SU-DHL-6 (cell line): ENCODE results near the gene ADAMTS7.
"Not testable (repeated sequence)": the region's sequence is repeated elsewhere in the genome, so short reads cannot be mapped to it uniquely, and the experiment has no call there.

ENCODE experiments used
- H2AFZ ChIP-seq: fragments of 200-600 bp; sonication (generic); 2 replicates; pipeline ENCODE4 v1.6.1; 2014; ENCODE audit warnings: low read depth, mild to moderate bottlenecking, moderate library complexity, mixed read lengths, antibody characterized with exemption, low read length; ENCODE audit not compliant: severe bottlenecking
- H3F3A ChIP-seq: fragments of 200-600 bp; shearing (Covaris generic); 2 replicates; pipeline ENCODE4 v1.6.0; 2016; ENCODE audit warnings: antibody characterized with exemption, mild to moderate bottlenecking; ENCODE audit not compliant: insufficient read depth
- H3K27ac ChIP-seq: fragments of 200-600 bp; sonication (generic); 2 replicates; pipeline ENCODE4 v1.5.1; 2016; ENCODE audit warnings: low read depth, mild to moderate bottlenecking, low read length, moderate library complexity, mixed read lengths
- H3K27me3 ChIP-seq: fragments of 200-600 bp; sonication (generic), shearing (Covaris generic); 2 replicates; pipeline ENCODE4 v1.6.0; 2014; ENCODE audit warnings: mild to moderate bottlenecking, low read length
- H3K36me3 ChIP-seq: fragments of 200-600 bp; sonication (generic); 2 replicates; pipeline ENCODE4 v1.6.1; 2014; ENCODE audit warnings: mild to moderate bottlenecking, low read length, mixed read lengths
- H3K4me2 ChIP-seq: fragments of 300-600, 200-600 bp; shearing (Covaris generic), sonication (generic); 2 replicates; pipeline ENCODE4 v1.6.0; 2014; ENCODE audit warnings: low read length, low read depth, mild to moderate bottlenecking; ENCODE audit not compliant: poor library complexity, severe bottlenecking
- H3K4me3 ChIP-seq: fragments of 200-600 bp; sonication (generic); 2 replicates; pipeline ENCODE4 v1.5.1; 2014; ENCODE audit warnings: antibody characterized with exemption, low read length, mild to moderate bottlenecking, mixed read lengths; ENCODE audit not compliant: insufficient read depth, poor library complexity, severe bottlenecking
- H3K79me2 ChIP-seq: fragments of 200-600 bp; sonication (generic); 2 replicates; pipeline ENCODE4 v1.6.1; 2014; ENCODE audit warnings: mild to moderate bottlenecking, low read length, moderate library complexity; ENCODE audit not compliant: insufficient read depth
- H3K9ac ChIP-seq: fragments of 200-600 bp; sonication (generic); 2 replicates; pipeline ENCODE4 v1.7.0; 2014; ENCODE audit warnings: mild to moderate bottlenecking, low read length
- H3K9me2 ChIP-seq: fragments of 200-600 bp; sonication (generic); replicated peaks from 2 replicates; pipeline ENCODE4 v1.6.1; 2014; ENCODE audit warnings: low read length; ENCODE audit not compliant: insufficient read depth
- H3K9me3 ChIP-seq: fragments of 200-600 bp; sonication (generic); 2 replicates; pipeline ENCODE4 v1.6.1; 2014; ENCODE audit warnings: low read length, mixed read lengths; ENCODE audit not compliant: insufficient read depth
- H4K20me1 ChIP-seq: fragments of 200-600 bp; sonication (generic); 2 replicates; pipeline ENCODE4 v1.6.1; 2014; ENCODE audit warnings: low read depth, mild to moderate bottlenecking, antibody characterized with exemption, low read length, moderate library complexity, mixed read lengths
- CTCF ChIP-seq: fragments of 200-600 bp; sonication (generic); IDR thresholded peaks from one replicate; pipeline ENCODE4 v1.5.1; 2017; ENCODE audit warnings: antibody characterized with exemption, mild to moderate bottlenecking, low read length, moderate library complexity; ENCODE audit not compliant: insufficient read depth, poor library complexity, severe bottlenecking
- EZH2phosphoT487 ChIP-seq: fragments of 200-600 bp; sonication (generic), shearing (Covaris generic); conservative IDR thresholded peaks from 2 replicates; pipeline ENCODE4 v1.6.1; 2018; ENCODE audit warnings: mild to moderate bottlenecking, antibody characterized with exemption, low read length, moderate library complexity, mixed read lengths

ADAMTS7 gene

GRCh38 chr15:78796510-78796909 lies 14.8 kb downstream of the ADAMTS7 start:
- Histone ChIP-seq H3K79me2 (no peaks in the 10 kb centered on the region), H3K4me3 (no peak overlapping the region), H2AFZ (no peak overlapping the region), H3F3A (no peaks in the 10 kb centered on the region), H4K20me1 (no peaks in the 10 kb centered on the region), H3K9ac (no peak overlapping the region), H3K9me3 (no peaks in the 10 kb centered on the region), H3K36me3 (no peaks in the 10 kb centered on the region), H3K27ac (no peak overlapping the region), H3K4me2 (no peak overlapping the region), H3K9me2 (no peaks in the 10 kb centered on the region), H3K27me3 (no peaks in the 10 kb centered on the region)
- TF ChIP-seq EZH2phosphoT487: no peak

- Histone ChIP-seq H3K27ac (no peak overlapping the region), H3K9ac (no peak overlapping the region), H3K9me2 (no peaks in the 10 kb centered on the region), H3F3A (no peaks in the 10 kb centered on the region), H4K20me1 (no peaks in the 10 kb centered on the region), H3K79me2 (no peaks in the 10 kb centered on the region), H3K4me3 (no peak overlapping the region), H3K27me3 (no peaks in the 10 kb centered on the region), H3K36me3 (no peaks in the 10 kb centered on the region), H3K9me3 (no peaks in the 10 kb centered on the region), H2AFZ (no peak overlapping the region), H3K4me2 (no peak overlapping the region)
- no peak for TF ChIP-seq EZH2phosphoT487
- no peak for TF ChIP-seq CTCF
Observed at GRCh38 chr15:78795043-78795442, 16.2 kb downstream of the ADAMTS7 start.

- not testable (repeated sequence) for H2AFZ ChIP-seq, H4K20me1 ChIP-seq, H3K27ac ChIP-seq, H3F3A ChIP-seq, H3K36me3 ChIP-seq, H3K9ac ChIP-seq, H3K9me2 ChIP-seq, H3K79me2 ChIP-seq, H3K4me3 ChIP-seq, H3K9me3 ChIP-seq, H3K4me2 ChIP-seq, H3K27me3 ChIP-seq
Observed at GRCh38 chr15:78794446-78794845, 16.8 kb downstream of the ADAMTS7 start.

- Histone ChIP-seq H3K36me3 (no peaks in the 10 kb centered on the region), H3K4me2 (no peak overlapping the region), H3K79me2 (no peaks in the 10 kb centered on the region), H3K9me3 (no peaks in the 10 kb centered on the region), H3K9ac (no peak overlapping the region), H3K27me3 (no peaks in the 10 kb centered on the region), H3K27ac (no peak overlapping the region), H3K4me3 (no peak overlapping the region), H3K9me2 (no peaks in the 10 kb centered on the region), H2AFZ (no peak overlapping the region), H4K20me1 (no peaks in the 10 kb centered on the region), H3F3A (no peaks in the 10 kb centered on the region)
- TF ChIP-seq CTCF (no peak), EZH2phosphoT487 (no peak)
Observed at GRCh38 chr15:78791357-78791756, 19.9 kb downstream of the ADAMTS7 start.
